ENCODE measurements around the gene XPO5. TPM values are rescaled to one million over a fixed set of nuclear protein-coding genes. Genes with fewer than 3 reads are reported as not detected.

XPO5 gene
- total and polyA plus RNA-seq, 2 of the 4 experiments (the other 2 are of a cell fraction) = 29.0 to 30.1 TPM

DNA sequence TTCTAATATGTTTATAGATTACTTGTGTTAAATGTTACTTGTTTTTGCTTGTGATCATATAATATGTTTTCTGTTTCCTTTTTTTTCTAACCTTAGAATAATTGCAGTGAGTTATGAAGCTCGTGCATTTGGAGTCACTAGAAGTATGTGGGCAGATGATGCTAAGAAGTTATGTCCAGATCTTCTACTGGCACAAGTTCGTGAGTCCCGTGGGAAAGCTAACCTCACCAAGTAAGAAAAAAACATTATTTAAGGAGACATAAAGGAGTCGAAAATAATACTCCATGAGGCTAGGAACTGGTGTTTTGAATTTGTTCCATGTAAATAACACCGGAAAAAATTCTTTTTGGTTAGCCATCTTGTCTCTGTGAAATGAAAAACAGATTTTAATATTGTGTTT lies 7.1 kb upstream of the XPO5 start:
- Histone ChIP-seq H3K27me3 (ENCODE audit: control insufficient read depth, insufficient read depth, low read length) (no peaks in the 10 kb centered on the region), H2BK15ac (ENCODE audit: low read depth, low read length) (no peak overlapping the region), H3K23ac (ENCODE audit: low read depth, low read length) (no peak overlapping the region), H3K4me3 (ENCODE audit: insufficient read depth, low read depth, low read length) (no peak overlapping the region), H4K20me1 (ENCODE audit: insufficient read depth, low read length) (peaks cover 15% of the 10 kb centered on the region), H3K18ac (ENCODE audit: low read depth, low read length) (no peak overlapping the region), H2AK9ac (replicated peaks; ENCODE audit: low read depth, low read length, poor library complexity) (no peak overlapping the region), H3K9ac (ENCODE audit: low read depth, low read length) (no peak overlapping the region), H2BK5ac (ENCODE audit: low read depth, low read length, poor library complexity, severe bottlenecking) (no peak overlapping the region), H2AFZ (replicated peaks; ENCODE audit: low read length, poor library complexity) (no peak overlapping the region), H4K8ac (ENCODE audit: low read depth in 2 of 2, low read length in 2 of 2) (no peak overlapping the region), H3K9me3 (ENCODE audit: control insufficient read depth, insufficient read depth, low read length) (no peaks in the 10 kb centered on the region), H3K36me3 (ENCODE audit: control insufficient read depth, insufficient read depth, low read length) (peaks cover 31% of the 10 kb centered on the region), H2AK5ac (ENCODE audit: low read depth, low read length) (no peak overlapping the region), H4K91ac (ENCODE audit: insufficient read depth, low read depth, low read length) (no peak overlapping the region), H2BK20ac (ENCODE audit: low read depth, low read length) (no peak overlapping the region), H3K56ac (ENCODE audit: extremely low read depth, insufficient read depth, low read length) (no peak overlapping the region), H3K9me1 (ENCODE audit: insufficient read depth, low read length) (peaks cover 3% of the 10 kb centered on the region), H3K79me1 (ENCODE audit: low read depth in 1 of 2, low read length in 2 of 2) (peaks cover 20 to 39% of the 10 kb centered on the region in 2 experiments), H2BK120ac (ENCODE audit: low read depth, low read length) (no peak overlapping the region), H4K5ac (ENCODE audit: low read depth, low read length) (no peak overlapping the region), H3K4ac (ENCODE audit: low read depth, low read length) (no peak overlapping the region), H3K14ac (replicated peaks; ENCODE audit: low read depth, low read length) (no peak overlapping the region), H3K4me1 (ENCODE audit: control insufficient read depth, insufficient read depth, low read length) (peaks cover 2% of the 10 kb centered on the region; the same call in 1 of the 2 replicates), H3K27ac (ENCODE audit: insufficient read depth, low read length) (no peak overlapping the region), H3K4me2 (ENCODE audit: low read depth, low read length) (no peak overlapping the region)
- no TSS peak for BruUV-seq (replicated peaks)
- in situ Hi-C loops (cut with MboI; ENCODE audit: low sequenced_read_pairs) = no loop called here
- POLR2A ChIA-PET (ENCODE audit: unreplicated experiment) = no interaction called here
- no CpG with 5 or more reads among the region's 5 CpGs for WGBS, 2 experiments (ENCODE audit: extremely low coverage in 2 of 2, insufficient read length in 1 of 2)
- intact Hi-C loops (cut with micrococcal nuclease) = no loop called here
- ATAC-seq (ENCODE audit: low read depth) = no peak
- TF ChIP-seq RAD21 (IDR thresholded peaks at IDR 0.05; ENCODE audit: low read length) (no peak), CHD1 (IDR thresholded peaks at IDR 0.05; ENCODE audit: low read depth, low read length) (no peak), MAFK (IDR thresholded peaks at IDR 0.05; ENCODE audit: low read depth, low read length) (no peak), MAZ (IDR thresholded peaks at IDR 0.05; ENCODE audit: borderline replicate concordance, low read depth, low read length) (no peak), SMC3 (IDR thresholded peaks at IDR 0.05; ENCODE audit: low read depth, low read length) (no peak), RFX5 (IDR thresholded peaks at IDR 0.05; ENCODE audit: low read depth, low read length) (no peak), BHLHE40 (IDR thresholded peaks at IDR 0.05; ENCODE audit: low read depth, low read length) (no peak), POLR2A (IDR thresholded peaks at IDR 0.05; ENCODE audit: low read depth, low read length) (no peak), RCOR1 (IDR thresholded peaks at IDR 0.05; ENCODE audit: insufficient replicate concordance, low read length) (no peak)
- TF ChIP-seq, protein P1, sequence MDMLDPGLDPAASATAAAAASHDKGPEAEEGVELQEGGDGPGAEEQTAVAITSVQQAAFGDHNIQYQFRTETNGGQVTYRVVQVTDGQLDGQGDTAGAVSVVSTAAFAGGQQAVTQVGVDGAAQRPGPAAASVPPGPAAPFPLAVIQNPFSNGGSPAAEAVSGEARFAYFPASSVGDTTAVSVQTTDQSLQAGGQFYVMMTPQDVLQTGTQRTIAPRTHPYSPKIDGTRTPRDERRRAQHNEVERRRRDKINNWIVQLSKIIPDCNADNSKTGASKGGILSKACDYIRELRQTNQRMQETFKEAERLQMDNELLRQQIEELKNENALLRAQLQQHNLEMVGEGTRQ (IDR thresholded peaks at IDR 0.05; ENCODE audit: low read depth, low read length) = no peak
- dilution Hi-C loops (cut with HindIII; ENCODE audit: low sequenced_read_pairs, unreplicated experiment) = no loop called here
- DNase-seq = no peak
- CTCF ChIA-PET = no interaction called here
